H7 (cell line): ENCODE measurements around the gene SEC61A2. TPM values are rescaled to one million over a fixed set of nuclear protein-coding genes. Genes with fewer than 3 reads are reported as not detected.

Source experiments
- DNase-seq: peaks from one replicate; pipeline ENCODE4 v3.0.0; 2012
- H3K27me3 ChIP-seq: 2 replicates; pipeline ENCODE4 v1.6.0; 2011; ENCODE audit warnings: mild to moderate bottlenecking, low read length; ENCODE audit not compliant: control insufficient read depth, insufficient read depth
- H3K36me3 ChIP-seq: replicated peaks from 2 replicates; pipeline ENCODE4 v1.5.1; 2011; ENCODE audit warnings: low read length; ENCODE audit not compliant: control insufficient read depth, insufficient read depth
- H3K4me3 ChIP-seq: 2 replicates; pipeline ENCODE4 v1.5.1; 2011; ENCODE audit warnings: low read depth, mild to moderate bottlenecking, control low read depth, low read length, moderate library complexity; ENCODE audit not compliant: insufficient read depth
- total RNA-seq: library from RNA; depleted of rRNA; stranded (reverse); fragments of >200 nt; shearing (Covaris generic); gene quantifications from 2 replicates; pipeline ENCODE4 v1.2.3, GENCODE V29; 2014; rRNA removed

Gene SEC61A2
- total RNA-seq, 1 experiment from 2014 or later, result 11.0 TPM

DNA sequence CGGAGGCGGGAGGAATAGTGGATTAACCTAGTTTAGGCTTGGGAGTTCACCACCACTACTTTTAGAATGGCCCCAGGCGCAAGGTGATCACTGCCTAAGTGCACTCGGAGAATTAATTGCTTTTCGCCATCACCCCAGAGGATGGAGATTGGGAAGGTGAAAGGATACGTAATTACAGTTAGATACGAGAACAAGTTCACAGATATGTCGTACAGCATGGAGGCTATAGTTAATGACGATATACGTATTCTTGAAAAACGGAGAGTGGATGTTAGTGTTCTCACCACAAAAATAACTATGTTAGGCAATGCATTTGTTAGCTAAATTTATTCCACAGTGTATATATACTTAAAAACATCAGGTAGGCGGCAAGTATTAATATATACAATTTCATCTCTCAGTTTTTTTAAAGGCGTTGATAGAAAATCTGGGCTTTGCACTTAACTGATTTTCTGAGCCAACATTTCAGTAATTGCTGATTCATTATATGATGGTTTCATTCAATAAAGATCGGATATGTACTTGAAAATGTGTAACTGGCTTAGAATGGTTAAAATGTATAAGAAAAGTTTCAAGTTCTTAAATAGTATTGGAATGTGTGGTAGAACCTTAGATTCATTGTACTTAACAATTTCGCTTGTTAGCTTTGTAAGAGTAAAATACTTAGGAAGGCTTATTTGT is 67.2 kb downstream of the SEC61A2 start:
- Histone ChIP-seq H3K4me3 (peak overlapping the region; percentile 90), H3K27me3 (no peaks in the 10 kb centered on the region), H3K36me3 (peaks cover 9% of the 10 kb centered on the region)
- no peak for DNase-seq

DNA sequence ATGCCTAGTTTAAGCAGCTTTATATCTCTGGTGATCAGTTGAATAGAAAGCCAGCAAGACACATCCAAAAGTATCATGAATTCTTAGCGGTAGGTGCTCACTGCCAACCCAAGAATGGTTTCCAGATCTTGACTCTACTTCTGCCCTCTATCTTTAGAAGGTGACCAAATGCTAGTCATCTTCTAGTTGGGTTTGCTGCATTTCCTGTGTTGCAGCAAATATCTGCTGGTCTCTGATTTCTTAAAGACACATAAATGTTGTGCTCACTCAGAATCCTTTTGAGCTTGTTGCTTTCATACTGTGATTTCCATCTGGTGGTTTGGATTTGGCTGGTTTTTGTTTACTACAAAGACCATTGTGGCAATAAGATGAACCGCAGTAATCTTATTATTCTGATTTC is 68.7 kb downstream of the SEC61A2 start:
- no peak overlapping the region for H3K4me3 ChIP-seq
- no peaks in the 10 kb centered on the region for H3K27me3 ChIP-seq
- peaks cover 9% of the 10 kb centered on the region for H3K36me3 ChIP-seq
- no peak for DNase-seq

DNA sequence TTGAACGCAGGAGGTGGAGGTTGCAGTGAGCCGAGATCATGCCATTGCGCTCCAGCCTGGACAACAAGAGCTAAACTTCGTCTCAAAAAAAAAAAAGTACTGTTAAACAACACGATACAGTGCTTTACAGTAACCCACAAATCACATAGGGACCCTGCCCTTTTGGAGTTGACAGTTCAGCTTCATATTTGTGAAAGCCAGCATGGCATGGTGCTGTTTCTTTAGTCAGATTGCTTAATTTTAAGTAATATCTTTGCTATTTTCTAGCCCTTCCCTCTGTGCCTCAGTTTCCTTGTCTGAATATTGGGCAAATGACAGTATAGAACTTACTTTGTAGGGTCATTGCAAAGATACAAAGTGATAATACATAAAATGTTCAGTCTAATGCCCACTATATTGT is 71.4 kb downstream of the SEC61A2 start:
- peaks cover 9% of the 10 kb centered on the region for H3K36me3 ChIP-seq
- DNase-seq, result no peak
- no peak overlapping the region for H3K4me3 ChIP-seq
- H3K27me3 ChIP-seq, result no peaks in the 10 kb centered on the region

DNA sequence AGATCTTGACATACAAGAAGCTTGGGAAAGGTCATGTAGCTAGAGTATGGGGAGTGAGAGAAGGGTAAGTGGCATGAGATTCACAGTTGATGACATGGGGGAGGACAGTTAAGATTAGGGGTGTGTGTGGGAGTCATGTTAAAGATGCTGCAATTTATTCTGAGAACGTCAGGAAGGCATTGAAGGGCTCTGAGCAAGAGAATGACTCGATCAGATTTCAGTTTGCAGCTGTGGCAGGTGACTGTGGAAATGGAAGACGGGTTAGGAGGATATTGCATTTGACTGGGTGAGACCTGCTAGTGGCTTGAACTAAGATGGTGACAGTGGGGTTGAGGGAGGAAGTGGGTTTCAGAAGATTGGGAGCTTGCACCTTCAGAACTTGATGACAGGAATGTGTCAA is 72.1 kb downstream of the SEC61A2 start:
- DNase-seq, result no peak
- Histone ChIP-seq H3K36me3 (peaks cover 9% of the 10 kb centered on the region), H3K27me3 (no peaks in the 10 kb centered on the region), H3K4me3 (no peak overlapping the region)

DNA sequence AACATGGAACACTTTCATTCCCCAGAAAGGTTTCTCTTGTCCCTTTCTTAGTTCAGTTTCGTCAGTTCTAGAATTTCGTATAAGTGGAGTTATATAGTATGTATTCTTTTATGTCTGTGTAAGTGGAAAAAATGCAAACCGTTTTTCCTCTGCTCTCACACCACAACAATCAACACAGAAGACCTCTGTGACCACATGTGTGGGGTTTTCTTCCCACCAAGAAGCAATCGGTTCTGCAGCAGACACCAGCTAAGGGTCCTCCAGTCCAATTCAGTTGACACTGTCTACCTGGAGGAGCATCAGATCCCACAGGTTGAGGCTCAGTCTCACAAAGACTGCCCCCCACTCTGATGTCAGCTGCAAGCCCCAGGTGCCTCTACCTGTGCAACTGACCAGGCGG is 72.7 kb downstream of the SEC61A2 start:
- Histone ChIP-seq H3K4me3 (no peak overlapping the region), H3K27me3 (no peaks in the 10 kb centered on the region), H3K36me3 (peaks cover 9% of the 10 kb centered on the region)
- DNase-seq, result no peak

DNA sequence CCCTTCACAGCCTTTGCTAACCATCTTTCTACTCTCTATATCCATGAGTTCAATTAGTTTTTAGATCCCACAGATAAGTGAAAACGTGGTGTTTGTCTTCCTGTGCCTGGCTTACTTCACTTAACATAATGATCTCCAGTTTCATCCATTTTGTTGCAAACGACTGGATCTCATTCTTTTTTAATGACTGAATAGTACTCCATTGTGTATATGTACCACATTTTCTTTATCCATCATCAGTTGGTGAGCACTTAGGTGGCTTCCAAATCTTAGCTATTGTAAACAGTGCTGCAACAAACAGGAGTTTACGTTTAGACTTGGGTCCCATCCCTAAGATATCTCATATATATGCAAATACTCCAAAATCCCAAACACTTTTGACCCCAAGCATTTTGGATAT is 75.6 kb downstream of the SEC61A2 start:
- Histone ChIP-seq H3K4me3 (no peak overlapping the region), H3K27me3 (no peaks in the 10 kb centered on the region), H3K36me3 (peaks cover 17% of the 10 kb centered on the region)
- no peak for DNase-seq

DNA sequence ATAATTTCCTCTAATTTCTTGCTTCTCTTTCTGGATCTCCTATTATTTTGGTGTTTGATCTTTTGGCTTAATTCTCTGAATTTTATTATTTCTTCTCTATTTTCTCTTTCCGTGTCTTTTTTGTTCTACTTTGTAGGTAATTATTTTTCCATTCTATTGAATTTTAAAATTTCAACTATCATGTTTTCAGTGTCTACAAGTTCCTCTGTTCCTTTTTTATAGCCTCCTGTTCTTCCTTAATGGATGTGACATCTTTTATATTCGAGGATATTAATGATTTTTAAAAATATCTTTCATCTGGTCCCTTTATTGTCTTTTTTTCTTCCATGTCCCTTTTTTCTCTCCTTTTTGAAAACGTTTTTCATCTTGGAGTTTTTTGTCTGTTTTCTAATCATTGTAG is 77.6 kb downstream of the SEC61A2 start:
- Histone ChIP-seq H3K36me3 (peaks cover 18% of the 10 kb centered on the region), H3K27me3 (no peaks in the 10 kb centered on the region), H3K4me3 (no peak overlapping the region)
- no peak for DNase-seq

DNA sequence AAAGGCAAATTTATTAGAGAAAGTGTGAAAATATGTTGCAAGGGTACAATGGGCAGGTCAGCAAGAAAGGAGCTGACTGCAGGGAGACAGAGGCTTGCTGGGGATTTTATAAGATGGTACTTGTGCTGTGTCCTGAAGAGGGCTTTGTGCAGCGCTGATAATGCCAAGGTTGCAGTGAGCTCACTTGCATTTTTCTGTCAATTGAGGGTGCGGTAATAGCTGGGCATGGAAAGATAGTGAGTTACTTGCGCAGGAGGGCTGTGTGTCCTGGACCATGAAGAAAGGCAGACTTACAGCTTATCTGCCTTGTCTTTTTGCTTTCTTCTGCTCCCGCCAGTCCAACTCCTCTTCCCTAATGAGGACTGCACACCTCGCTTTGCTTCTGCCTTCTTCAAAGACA is 79.0 kb downstream of the SEC61A2 start:
- Histone ChIP-seq H3K36me3 (peaks cover 17% of the 10 kb centered on the region), H3K4me3 (no peak overlapping the region), H3K27me3 (no peaks in the 10 kb centered on the region)
- no peak for DNase-seq

DNA sequence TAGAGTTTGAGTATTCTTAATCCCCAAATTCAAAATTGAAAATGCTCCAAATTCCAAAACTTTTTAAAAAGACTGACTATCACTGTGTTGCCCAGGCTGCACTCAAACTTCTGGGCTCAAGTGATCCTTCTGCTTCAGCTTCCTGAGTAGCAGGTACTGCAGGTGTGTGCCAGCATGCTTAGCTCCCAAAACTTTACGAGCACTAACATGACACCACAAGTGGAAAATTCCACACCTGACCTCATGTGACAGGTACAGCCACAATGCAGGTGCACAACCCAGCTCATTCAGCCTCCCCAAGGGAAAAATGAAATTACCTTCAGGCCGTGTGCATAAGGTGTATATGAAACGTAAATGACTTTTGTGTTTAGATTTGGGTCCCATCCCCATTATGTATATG is 83.0 kb downstream of the SEC61A2 start:
- Histone ChIP-seq H3K4me3 (no peak overlapping the region), H3K27me3 (no peaks in the 10 kb centered on the region), H3K36me3 (peaks cover 16% of the 10 kb centered on the region)
- DNase-seq, result no peak

DNA sequence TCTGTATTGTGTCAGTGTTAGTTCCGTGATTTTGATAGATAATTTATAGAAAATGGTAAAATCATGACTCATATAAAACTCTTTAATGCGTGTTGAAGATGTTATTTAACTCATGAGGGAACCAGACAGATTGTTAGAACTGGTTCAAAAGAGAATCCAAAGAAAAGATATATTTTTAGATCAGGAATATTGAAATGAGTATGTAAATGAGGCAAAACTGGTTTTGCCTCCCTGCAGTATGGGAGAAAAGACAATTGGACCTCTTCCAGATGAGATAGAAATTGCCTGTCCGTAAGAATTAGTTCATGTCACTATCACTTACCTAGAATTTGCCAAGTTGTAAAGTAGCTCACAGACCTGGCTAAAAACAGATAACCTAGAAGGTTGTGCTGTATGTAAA is 84.1 kb downstream of the SEC61A2 start:
- Histone ChIP-seq H3K4me3 (no peak overlapping the region), H3K27me3 (no peaks in the 10 kb centered on the region), H3K36me3 (peaks cover 13% of the 10 kb centered on the region)
- no peak for DNase-seq

DNA sequence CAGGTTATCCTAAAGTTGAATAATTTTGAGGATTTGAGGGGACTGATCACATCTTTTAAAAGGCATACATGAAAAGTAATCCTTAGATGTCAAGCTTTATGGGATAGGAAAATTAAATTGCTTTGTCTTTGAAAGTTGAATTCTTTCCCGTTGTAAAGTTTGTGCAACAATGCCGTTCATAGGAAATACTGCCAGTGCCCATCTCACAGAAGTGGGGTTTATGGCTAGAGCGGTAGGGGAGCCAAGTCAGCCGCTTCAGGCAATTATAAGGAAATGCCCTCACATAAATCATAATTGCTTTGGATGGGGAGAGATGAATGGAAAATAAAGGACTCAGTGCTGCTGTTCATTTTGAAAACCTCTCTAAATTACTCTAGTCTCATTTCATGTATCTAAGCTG is 84.6 kb downstream of the SEC61A2 start:
- no peaks in the 10 kb centered on the region for H3K27me3 ChIP-seq
- DNase-seq, result no peak
- no peak overlapping the region for H3K4me3 ChIP-seq
- H3K36me3 ChIP-seq, result peaks cover 16% of the 10 kb centered on the region

DNA sequence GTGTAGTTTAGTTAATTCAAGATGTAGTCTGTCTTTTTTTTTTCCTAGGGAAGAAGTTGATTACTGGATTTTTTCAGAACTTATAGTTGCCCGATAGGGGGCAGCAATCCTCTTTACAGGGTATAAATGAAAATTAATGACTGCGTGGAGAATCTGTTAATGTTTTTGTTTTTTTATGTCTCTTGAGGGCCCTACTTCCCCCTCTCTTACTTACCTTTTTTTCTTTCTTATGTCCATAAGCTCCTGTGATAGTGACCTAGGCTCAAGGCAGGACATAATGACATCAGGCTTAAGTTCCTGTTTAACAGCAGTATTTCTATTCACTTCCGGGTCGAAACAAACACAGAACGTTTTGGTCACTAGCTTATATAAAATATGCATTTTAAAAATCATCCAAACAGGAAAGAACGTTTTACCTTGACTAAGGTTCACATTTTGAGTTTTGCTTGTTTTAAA is 85.3 kb downstream of the SEC61A2 start:
- no peak overlapping the region for H3K4me3 ChIP-seq
- peaks cover 14% of the 10 kb centered on the region for H3K36me3 ChIP-seq
- H3K27me3 ChIP-seq, result no peaks in the 10 kb centered on the region
- DNase-seq, result peak; percentile 40

Other genes starting within 250 kb of the SEC61A2 start
- gene UPF2, start 86.9 kb upstream of the SEC61A2 start, total RNA-seq, result 10.6 and 19.2 TPM in 2 replicates
- 59.4 and 79.0 TPM in 2 replicates for gene DHTKD1, start 60.7 kb upstream of the SEC61A2 start, total RNA-seq
- 93.0 and 108 TPM in 2 replicates for gene NUDT5, start 66.2 kb downstream of the SEC61A2 start, total RNA-seq
- 180 and 231 TPM in 2 replicates for gene CDC123, start 66.5 kb downstream of the SEC61A2 start, total RNA-seq
- 2.9 and 3.4 TPM in 2 replicates for gene CAMK1D, start 219.9 kb downstream of the SEC61A2 start, total RNA-seq